Adrenal gland (tissue), 12 donors: ENCODE results near the gene LBHD2. TPM values are rescaled to one million over a fixed set of nuclear protein-coding genes. Genes with fewer than 3 reads are reported as not detected.

Experiments
- DNase-seq, 7 donors: peaks; one replicate each; pipeline ENCODE4 v3.0.0-alpha.2; 2019 to 2020
- H3K27ac ChIP-seq, 5 donors: fragments of 200-600 bp; sonication (generic) in 4 of 5; 1 replicate in 3 of 5; 2 replicates in 2 of 5; pipeline versions ENCODE4 v1.5.1 to v1.8.0; 2016 to 2020; ENCODE audit warnings: mild to moderate bottlenecking in 1 of 5
- H3K27me3 ChIP-seq: fragments of 200-600 bp; 2 replicates; pipeline ENCODE4 v1.8.0; 2021
- H3K36me3 ChIP-seq, 2 donors: fragments of 200-600 bp; replicated peaks in 1 of 2; 1 replicate in 1 of 2; 2 replicates in 1 of 2; pipeline versions ENCODE4 v1.5.1 to v1.8.0; 2018 to 2022
- H3K4me1 ChIP-seq, 2 donors: fragments of 200-600 bp; replicated peaks in 1 of 2; 1 replicate in 1 of 2; 2 replicates in 1 of 2; pipeline versions ENCODE4 v1.5.1 to v1.8.0; 2018 to 2021
- H3K4me3 ChIP-seq, 4 donors: fragments of 200-600 bp; sonication (generic) in 3 of 4; one replicate each; pipeline ENCODE4 v1.5.1; 2016 to 2018
- H3K9me3 ChIP-seq, 3 donors: fragments of 200-600 bp; sonication (generic) in 1 of 3; replicated peaks in 1 of 3; 1 replicate in 2 of 3; 2 replicates in 1 of 3; pipeline versions ENCODE4 v1.5.1 to v1.8.0; 2016 to 2021
- CTCF ChIP-seq, 6 experiments: fragments of 450-650 bp in 4 of 6; fragments of 200-600 bp in 2 of 6; sonication (generic) in 1 of 6; IDR thresholded peaks; 1 replicate in 5 of 6; 2 replicates in 1 of 6; pipeline versions ENCODE4 v1.5.1 to v1.8.0; 2016 to 2021; ENCODE audit warnings: antibody characterized with exemption in 6 of 6, mild to moderate bottlenecking in 2 of 6, moderate library complexity in 1 of 6
- POLR2A ChIP-seq, 2 donors: fragments of 450-650 bp; IDR thresholded peaks; one replicate each; pipeline ENCODE4 v1.6.1; 2017; ENCODE audit warnings: antibody characterized with exemption in 2 of 2, mild to moderate bottlenecking in 2 of 2, moderate library complexity in 1 of 2
- WGBS, 4 donors: extraction: QIAGEN DNeasy Blood & Tissue Kit in 2 of 4; methylation state at CpG; one replicate each; pipeline versions ENCODE4 v1.1.5 to v1.1.7; 2013 to 2017; 5-methylcytosine and 5-hydroxymethylcytosine counted together
- intact Hi-C, 2 donors: fragments of 100-400 bp; cut with DNase I; formaldehyde crosslinking; loops; one replicate each; pipeline versions ENCODE4 v1.14.1 to v1.15.0; 2022 to 2023
- polyA plus RNA-seq, 3 donors: library from polyadenylated mRNA; stranded (reverse); fragments of 200-250 nt in 2 of 3; fragments of 350-450 nt in 1 of 3; fragmentation: Illumina TruSeq in 1 of 3; extraction: RNeasy Lipid Tissue Mini Kit (QIAGEN cat#74804) in 1 of 3; gene quantifications; one replicate each; pipeline ENCODE4 v1.2.3, GENCODE V29; 2013 to 2014
- total RNA-seq, 9 donors: library from RNA; depleted of rRNA in 4 of 9; stranded (reverse); fragments of >200 nt in 4 of 9; fragments of 120-200 nt in 1 of 9; fragmentation: NEBNext Ultra II Directional in 1 of 9; extraction: Animal tissue kit (Norgen Biotek cat#: 25700) in 1 of 9; gene quantifications; one replicate each; pipeline versions ENCODE4 v1.1.0 to v1.2.4, GENCODE V29; 2013 to 2023
- donor health status: healthy with polysubstance abuse.
- donor health status: Bipolar disorder and iron deficiency.
- donor health status: DM: yes; HTN: yes; CAD: no.
- donor health status: DM: no; HTN: no; CAD: no.
- donor health status: DM: no; HTN: no; CAD: no.
- donor health status: DM: yes; HTN: yes; CAD: no.

LBHD2 gene
- total and polyA plus RNA-seq, 12 donors: 2.1 TPM; not detected in 11

GRCh38 chr14:103056322-103057027 lies 27.5 kb upstream of the LBHD2 start:
- no peaks in the 10 kb centered on the region for H3K9me3 ChIP-seq
- peak overlapping the region; percentile 60 to 99 (median 89) for H3K27ac ChIP-seq
- intact Hi-C loops: no loop called here
- no peaks in the 10 kb centered on the region for H3K36me3 ChIP-seq
- peaks cover 27 to 39% of the 10 kb centered on the region in 2 donors for H3K4me1 ChIP-seq
- no peak for TF ChIP-seq POLR2A (IDR thresholded peaks at IDR 0.05)
- peak in 1 of 6 experiments; percentile 15 for TF ChIP-seq CTCF (IDR thresholded peaks at IDR 0.05)
- 1 to 3% (median 2%) methylated on average over 22 to 50 of the region's 50 CpGs for WGBS, 4 donors
- no peaks in the 10 kb centered on the region for H3K27me3 ChIP-seq
- peak; percentile 71 to 86 (median 79) for DNase-seq
- H3K4me3 ChIP-seq: peak overlapping the region in 2 of 4 donors; percentile 70 to 85

DNA sequence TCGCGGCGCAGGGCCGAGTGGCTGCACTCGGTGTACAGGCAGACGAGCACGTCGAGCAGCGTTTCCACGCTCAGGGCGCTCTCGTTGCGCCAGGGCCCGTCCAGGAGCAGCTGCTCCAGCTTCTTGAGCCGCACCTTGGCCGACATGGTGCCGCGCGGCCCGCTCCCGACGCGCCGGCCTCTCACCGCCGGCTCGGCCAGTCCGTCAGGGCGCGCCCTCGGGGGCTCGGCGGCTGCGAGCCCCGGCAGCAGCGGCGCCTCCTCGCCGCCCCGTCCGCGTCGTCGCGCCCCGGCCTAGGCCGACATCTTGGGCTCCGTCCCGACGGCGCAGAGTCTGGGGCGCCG lies 27.0 kb upstream of the LBHD2 start:
- peak overlapping the region; percentile 60 to 99 (median 89) for H3K27ac ChIP-seq
- H3K36me3 ChIP-seq: no peaks in the 10 kb centered on the region
- peak in 3 of 7 donors; percentile 46 to 68 (median 55) for DNase-seq
- WGBS, 4 donors: 0 to 1% (median 0%) methylated on average over 15 to 51 of the region's 53 CpGs
- no peaks in the 10 kb centered on the region for H3K27me3 ChIP-seq
- H3K4me3 ChIP-seq: peak overlapping the region in 2 of 4 donors; percentile 70 to 85
- peaks cover 27 to 35% of the 10 kb centered on the region in 2 donors for H3K4me1 ChIP-seq
- TF ChIP-seq CTCF (IDR thresholded peaks at IDR 0.05): no peak
- TF ChIP-seq POLR2A (IDR thresholded peaks at IDR 0.05): no peak
- no peaks in the 10 kb centered on the region for H3K9me3 ChIP-seq
- intact Hi-C loops: no loop called here

- Histone ChIP-seq H3K9me3 (no peaks in the 10 kb centered on the region), H3K27me3 (no peaks in the 10 kb centered on the region), H3K36me3 (no peaks in the 10 kb centered on the region), H3K4me3 (peak within 1 kb of the TSS; percentile 68 to 96 (median 86)), H3K27ac (peak within 1 kb of the TSS; percentile 60 to 99 (median 89)), H3K4me1 (peaks cover 27 to 35% of the 10 kb centered on the region in 2 donors)
- intact Hi-C loops: no loop called here
- TF ChIP-seq POLR2A (IDR thresholded peaks at IDR 0.05) (peak; percentile 41 to 54), CTCF (IDR thresholded peaks at IDR 0.05) (peak in 1 of 6 experiments; percentile 13)
- DNase-seq: peak; percentile 88 to 92 (median 91)
- WGBS, 4 donors: 0 to 4% (median 1%) methylated on average over 17 to 107 of the region's 113 CpGs; no CpG with 5 or more reads in 1 of the 4 donors
Observed at GRCh38 chr14:103057372-103058163, 26.4 kb upstream of the LBHD2 start, which contains the start of gene CDC42BPB. TSS of gene CDC42BPB (minus strand) at chr14:103057549. CDS start at chr14:103057173, 376 bp downstream.
